ENCODE results near the gene CADPS2.

CADPS2 gene

GRCh38 chr7:122544463-122544862 is 341.8 kb downstream of the CADPS2 start:
- in situ Hi-C loops (cut with MboI; ENCODE audit: low sequenced_read_pairs): loop anchor here (25.0 kb wide), 1 partner anchor 332 kb away; no protein-coding TSS in a partner anchor

GRCh38 chr7:122543891-122544290 is 342.4 kb downstream of the CADPS2 start:
- in situ Hi-C loops (cut with MboI; ENCODE audit: low sequenced_read_pairs): loop anchor here (25.0 kb wide), 1 partner anchor 332 kb away; no protein-coding TSS in a partner anchor

DNA sequence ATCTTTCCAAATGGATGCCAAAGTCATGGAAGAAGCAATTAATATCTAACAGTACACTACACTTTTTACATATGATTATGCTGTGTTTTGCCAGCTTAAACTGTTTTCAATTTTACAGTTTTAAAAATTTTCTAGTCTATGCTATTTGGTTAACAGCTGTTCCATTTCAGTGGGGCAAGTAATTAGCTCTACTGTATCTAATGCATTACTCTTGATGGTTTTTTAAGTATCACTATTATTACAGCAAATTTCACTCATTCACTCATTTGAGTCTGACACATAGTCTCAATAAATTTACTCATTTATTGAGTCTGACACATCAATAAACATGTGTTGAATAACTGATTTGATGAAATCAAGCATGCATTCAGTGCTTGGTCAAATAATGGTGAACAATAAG is 343.1 kb downstream of the CADPS2 start:
- in situ Hi-C loops (cut with MboI; ENCODE audit: low sequenced_read_pairs): loop anchor here (25.0 kb wide), 1 partner anchor 331 kb away; no protein-coding TSS in a partner anchor

DNA sequence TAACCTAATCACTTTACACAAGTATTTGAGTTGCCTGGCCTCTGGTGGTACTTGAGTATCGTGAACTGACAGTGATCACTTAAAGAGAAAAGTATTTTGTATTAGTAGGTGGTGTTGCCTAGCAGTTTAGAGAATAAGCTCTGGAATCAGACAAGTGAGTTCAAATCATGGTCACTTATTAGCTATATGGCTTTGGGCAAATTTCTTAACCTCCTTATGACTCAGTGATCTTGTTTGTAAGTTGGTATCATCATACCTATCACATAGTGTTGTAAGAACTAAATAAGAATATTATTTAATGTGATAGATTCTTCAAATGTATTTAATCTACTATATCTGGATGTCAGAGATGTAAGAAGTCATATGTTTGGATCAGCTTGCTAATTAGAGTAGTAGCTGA is 351.2 kb downstream of the CADPS2 start:
- in situ Hi-C loops (cut with MboI; ENCODE audit: low sequenced_read_pairs): loop anchor here (25.0 kb wide), 1 partner anchor 323 kb away; no protein-coding TSS in a partner anchor

- in situ Hi-C loops (cut with MboI; ENCODE audit: low sequenced_read_pairs): loop anchor here (25.0 kb wide), 1 partner anchor 320 kb away; no protein-coding TSS in a partner anchor
Observed at GRCh38 chr7:122532406-122533269, 353.6 kb downstream of the CADPS2 start.

DNA sequence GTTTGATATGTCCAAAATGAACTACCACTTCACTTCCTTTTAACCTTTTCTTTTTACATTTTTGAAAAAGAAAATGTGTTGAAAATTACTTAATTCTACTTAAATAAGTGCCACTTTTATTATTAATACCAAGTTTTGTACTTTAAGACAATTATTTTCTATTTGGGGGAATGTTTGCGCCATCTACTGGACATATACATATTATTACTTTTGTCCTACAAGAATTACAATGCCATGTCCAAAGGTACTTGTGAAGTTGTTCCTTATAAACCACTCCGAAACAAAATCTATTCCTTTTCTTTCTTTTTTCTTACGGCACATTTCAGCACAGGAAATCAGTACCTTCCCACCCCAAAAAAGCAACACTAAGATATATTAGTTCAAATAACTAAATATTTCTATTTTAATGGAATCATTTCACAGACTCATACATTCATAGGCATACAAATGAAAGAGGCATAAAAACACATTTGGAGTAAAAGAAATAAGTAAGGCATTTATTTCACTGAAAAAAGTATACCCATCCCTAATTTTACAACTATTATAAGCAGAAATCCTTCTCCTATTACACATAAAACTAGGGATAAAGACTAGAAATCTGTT is 357.3 kb downstream of the CADPS2 start:
- in situ Hi-C loops (cut with MboI; ENCODE audit: low sequenced_read_pairs): loop anchor here (25.0 kb wide), 1 partner anchor 317 kb away; no protein-coding TSS in a partner anchor

GRCh38 chr7:122525355-122525754 is 360.9 kb downstream of the CADPS2 start:
- in situ Hi-C loops (cut with MboI; ENCODE audit: low sequenced_read_pairs): loop anchor here (25.0 kb wide), 1 partner anchor 313 kb away; no protein-coding TSS in a partner anchor

GRCh38 chr7:122521767-122522166 is 364.5 kb downstream of the CADPS2 start:
- in situ Hi-C loops (cut with MboI; ENCODE audit: low sequenced_read_pairs): no loop called here

DNA sequence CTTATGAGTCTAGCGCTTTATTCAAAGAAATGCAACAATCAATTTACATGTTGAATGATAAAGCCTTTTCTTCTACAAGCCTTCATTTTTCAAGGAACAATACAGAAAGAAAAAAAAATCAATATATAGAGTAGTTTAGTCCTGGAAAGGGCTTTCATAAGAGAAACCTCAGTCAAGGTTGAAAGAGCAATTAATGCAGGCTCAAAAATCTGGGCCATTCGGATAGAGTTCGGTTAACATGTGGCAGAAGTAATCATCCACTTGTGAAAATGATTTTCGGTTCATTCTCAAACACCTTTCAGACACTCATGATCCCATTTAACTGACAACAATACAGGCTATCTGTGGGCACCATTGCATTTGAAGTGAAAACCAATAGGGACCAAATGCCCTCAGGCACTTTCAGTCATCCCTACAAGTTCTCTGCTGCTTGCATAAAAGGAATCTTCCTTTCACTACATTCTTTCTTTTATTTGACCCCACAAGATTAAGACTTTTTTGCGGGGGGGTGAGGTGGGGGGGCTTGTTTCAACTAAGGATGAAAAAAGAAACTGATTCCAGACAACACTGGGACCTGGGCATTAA is 365.2 kb downstream of the CADPS2 start:
- in situ Hi-C loops (cut with MboI; ENCODE audit: low sequenced_read_pairs): no loop called here

- in situ Hi-C loops (cut with MboI; ENCODE audit: low sequenced_read_pairs): no loop called here
Observed at GRCh38 chr7:122518488-122518887, 367.8 kb downstream of the CADPS2 start.

DNA sequence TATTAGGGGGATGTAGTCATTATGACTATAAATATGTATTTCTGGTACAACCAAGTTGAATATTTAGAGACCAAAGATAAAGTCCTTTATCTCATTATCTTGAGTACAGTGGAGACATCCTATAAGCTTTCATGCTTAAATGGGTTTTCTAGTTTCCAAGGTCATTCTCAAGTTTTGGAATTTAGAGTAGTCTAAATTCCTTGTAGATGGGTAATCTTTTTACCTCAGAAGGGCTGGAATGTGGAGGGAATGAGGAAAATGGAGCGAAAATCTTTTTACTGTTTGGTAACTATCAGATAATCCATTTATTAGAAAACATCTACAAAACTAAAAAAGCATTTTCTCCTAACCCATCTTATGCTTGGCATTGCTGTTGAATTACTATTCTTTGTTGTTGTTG is 368.7 kb downstream of the CADPS2 start:
- in situ Hi-C loops (cut with MboI; ENCODE audit: low sequenced_read_pairs): no loop called here

DNA sequence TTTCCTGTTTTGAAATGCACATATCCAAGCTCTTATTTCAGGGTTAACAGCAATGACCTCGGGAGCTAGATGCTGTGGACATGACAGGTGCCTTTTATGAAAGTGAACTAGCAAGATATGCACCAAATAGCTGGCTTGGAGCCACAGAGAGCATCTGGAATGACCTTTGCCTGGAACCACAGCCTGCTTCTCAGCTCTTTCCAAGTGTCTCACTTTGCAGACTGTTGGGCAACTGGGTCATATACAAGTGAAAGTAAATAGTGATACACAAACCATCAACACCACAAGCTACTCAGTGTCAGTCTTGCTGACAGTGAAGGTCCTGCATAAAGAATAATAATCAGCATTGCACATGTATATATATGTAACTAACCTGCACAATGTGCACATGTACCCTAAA is 370.9 kb downstream of the CADPS2 start:
- in situ Hi-C loops (cut with MboI; ENCODE audit: low sequenced_read_pairs): no loop called here

DNA sequence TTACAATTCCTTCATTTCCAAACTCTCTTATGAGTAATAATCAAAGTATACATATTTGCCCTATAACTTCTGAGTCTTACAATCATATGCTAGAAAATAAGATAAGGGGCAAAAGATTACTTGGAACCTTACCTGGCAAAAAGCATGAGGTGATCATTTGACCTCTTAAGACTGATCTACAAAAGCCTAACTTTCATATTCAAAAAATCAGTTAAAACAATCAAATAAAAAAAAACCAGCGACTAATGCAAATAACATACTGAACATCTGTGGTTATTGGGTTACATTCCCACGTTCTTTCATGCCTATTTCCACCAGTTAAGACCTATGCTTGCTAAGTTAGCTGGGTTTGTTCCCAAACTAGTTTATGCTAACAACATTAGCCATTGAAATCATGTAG is 375.0 kb downstream of the CADPS2 start:
- in situ Hi-C loops (cut with MboI; ENCODE audit: low sequenced_read_pairs): no loop called here

DNA sequence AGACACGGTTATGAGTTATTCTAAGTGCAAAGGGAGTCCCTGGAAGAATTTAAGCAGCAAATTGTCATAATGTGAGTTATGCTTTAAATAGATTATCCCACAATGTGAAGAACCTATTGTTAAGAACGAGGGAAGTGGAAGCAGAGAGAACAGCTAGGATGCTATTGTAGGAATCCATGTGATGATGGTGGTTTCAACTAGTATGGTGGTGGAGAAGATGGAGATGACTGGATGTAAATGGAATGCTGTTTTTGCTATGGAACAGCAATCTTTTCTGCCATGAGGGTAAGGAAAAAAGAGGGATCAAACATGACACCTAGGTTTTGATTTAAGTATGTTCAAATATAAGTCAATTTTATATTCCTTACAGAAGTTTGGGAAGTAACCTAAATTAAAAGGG is 378.7 kb downstream of the CADPS2 start:
- in situ Hi-C loops (cut with MboI; ENCODE audit: low sequenced_read_pairs): no loop called here

GRCh38 chr7:122492007-122492406 is 394.3 kb downstream of the CADPS2 start:
- in situ Hi-C loops (cut with MboI; ENCODE audit: low sequenced_read_pairs): no loop called here

- in situ Hi-C loops (cut with MboI; ENCODE audit: low sequenced_read_pairs): no loop called here
Observed at GRCh38 chr7:122488241-122488640, 398.0 kb downstream of the CADPS2 start.

GRCh38 chr7:122487131-122487530 is 399.1 kb downstream of the CADPS2 start:
- in situ Hi-C loops (cut with MboI; ENCODE audit: low sequenced_read_pairs): no loop called here

GRCh38 chr7:122485856-122486255 is 400.4 kb downstream of the CADPS2 start:
- in situ Hi-C loops (cut with MboI; ENCODE audit: low sequenced_read_pairs): no loop called here

DNA sequence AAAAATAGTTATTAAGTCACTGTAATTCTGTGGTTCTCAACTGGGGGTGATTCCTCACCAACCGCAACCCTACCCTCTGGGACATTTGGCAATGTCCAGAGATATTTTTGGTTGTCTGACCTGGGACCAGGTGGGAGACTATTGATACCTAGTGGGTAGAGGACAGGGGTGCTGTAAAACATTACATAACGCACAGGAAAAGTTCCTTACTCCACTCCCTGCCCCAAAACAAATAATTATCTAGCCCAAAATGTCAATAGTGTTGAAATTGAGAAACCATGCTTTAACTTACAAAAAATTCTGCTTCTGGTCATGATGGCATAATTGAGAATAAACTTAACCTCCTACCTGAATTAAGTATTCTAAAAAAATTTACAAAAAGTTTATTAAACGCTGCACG is 404.0 kb downstream of the CADPS2 start:
- in situ Hi-C loops (cut with MboI; ENCODE audit: low sequenced_read_pairs): no loop called here

- in situ Hi-C loops (cut with MboI; ENCODE audit: low sequenced_read_pairs): no loop called here
Observed at GRCh38 chr7:122470859-122471258, 415.4 kb downstream of the CADPS2 start.

DNA sequence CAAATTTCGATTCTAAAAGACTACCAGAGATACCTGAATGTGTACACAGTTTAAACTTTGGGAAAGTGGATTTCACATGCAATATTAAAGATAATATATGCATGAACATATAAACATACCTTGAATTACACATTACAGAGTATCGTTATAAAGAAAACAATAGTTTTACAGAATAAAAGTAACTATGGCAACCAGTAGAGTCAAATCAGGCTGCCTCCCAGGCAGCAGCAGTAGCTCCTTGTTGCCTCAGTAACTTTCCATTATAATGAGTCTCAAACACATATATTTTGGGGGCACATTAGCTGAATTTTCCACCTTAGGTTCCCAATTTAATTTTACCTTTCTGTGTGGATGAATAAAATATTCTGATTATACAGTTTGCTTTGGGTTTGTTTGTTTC is 417.3 kb downstream of the CADPS2 start:
- in situ Hi-C loops (cut with MboI; ENCODE audit: low sequenced_read_pairs): no loop called here

Data from HL-60/S4 (cell line).